Endodermal cell (in vitro differentiated cells): ENCODE data around the gene CAPN13. TPM values are rescaled to one million over a fixed set of nuclear protein-coding genes. Genes with fewer than 3 reads are reported as not detected.

Experiments used
- DNase-seq: peaks from one replicate; pipeline ENCODE4 v3.0.0-alpha.2; 2017
- H3K27ac ChIP-seq: 2 replicates; pipeline ENCODE4 v1.5.1; 2013; ENCODE audit warnings: mild to moderate bottlenecking, low read depth, low read length, moderate library complexity
- H3K27me3 ChIP-seq: 2 replicates; pipeline ENCODE4 v1.6.1; 2013; ENCODE audit warnings: mild to moderate bottlenecking, low read length, moderate library complexity; ENCODE audit not compliant: insufficient read depth, control insufficient read depth, poor library complexity, severe bottlenecking
- H3K36me3 ChIP-seq: 2 replicates; pipeline ENCODE4 v1.7.0; 2013; ENCODE audit warnings: mild to moderate bottlenecking, low read length, moderate library complexity; ENCODE audit not compliant: control insufficient read depth, insufficient read depth
- H3K4me1 ChIP-seq: one replicate; pipeline ENCODE4 v1.7.0; 2013; ENCODE audit warnings: low read length; ENCODE audit not compliant: control insufficient read depth, insufficient read depth
- H3K4me3 ChIP-seq: 2 replicates; pipeline ENCODE4 v1.5.1; 2013; ENCODE audit warnings: mild to moderate bottlenecking, low read length, moderate library complexity
- H3K9ac ChIP-seq: 2 replicates; pipeline ENCODE4 v1.6.1; 2013; ENCODE audit warnings: mild to moderate bottlenecking, low read length, moderate library complexity; ENCODE audit not compliant: poor library complexity, severe bottlenecking; ENCODE audit errors: extremely low read depth
- H3K9me3 ChIP-seq: 2 replicates; pipeline ENCODE4 v1.6.1; 2013; ENCODE audit warnings: mild to moderate bottlenecking, low read length, moderate library complexity; ENCODE audit not compliant: control insufficient read depth
- H3K27ac Mint-ChIP-seq: 2 replicates; pipeline ENCODE4 v1.8.0; 2020; ENCODE audit warnings: mixed read lengths
- H3K27me3 Mint-ChIP-seq: 2 replicates; pipeline ENCODE4 v1.8.0; 2021; ENCODE audit warnings: mild to moderate bottlenecking, mixed read lengths; ENCODE audit not compliant: insufficient read depth
- H3K36me3 Mint-ChIP-seq: 2 replicates; pipeline ENCODE4 v1.8.0; 2020; ENCODE audit warnings: low read depth, mixed read lengths
- H3K4me1 Mint-ChIP-seq: 2 replicates; pipeline ENCODE4 v1.8.0; 2020; ENCODE audit warnings: mixed read lengths
- H3K4me3 Mint-ChIP-seq: 2 replicates; pipeline ENCODE4 v1.8.0; 2020; ENCODE audit warnings: mild to moderate bottlenecking, moderate library complexity, mixed read lengths
- H3K9me3 Mint-ChIP-seq: 2 replicates; pipeline ENCODE4 v1.8.0; 2020; ENCODE audit warnings: mild to moderate bottlenecking, mixed read lengths
- CTCF ChIP-seq: fragments of 200-600 bp; sonication (generic); conservative IDR thresholded peaks from 2 replicates; pipeline ENCODE4 v1.5.0; 2021; ENCODE audit warnings: antibody characterized with exemption, mild to moderate bottlenecking
- WGBS, 2 experiments: methylation state at CpG; one replicate each; pipeline versions ENCODE4 v1.1.5 to v1.1.7; 2013; ENCODE audit warnings: missing lambda C conversion rate in 2 of 2, mixed read lengths in 1 of 2; ENCODE audit not compliant: insufficient coverage in 1 of 2, insufficient read length in 1 of 2; 5-methylcytosine and 5-hydroxymethylcytosine counted together
- total RNA-seq, 2 donors: library from RNA; stranded (reverse); fragmentation: NEBNext Ultra II Directional in 1 of 2; extraction: Animal tissue kit (Norgen Biotek cat#: 25700) in 1 of 2; gene quantifications; 2 replicates in 1 of 2; 3 replicates in 1 of 2; pipeline ENCODE4 v1.2.1, GENCODE V29; 2021

CAPN13 gene
- total RNA-seq, 2 donors from 2014 or later: 29.5 to 38.6 TPM

- Mint-ChIP-seq H3K36me3 (peaks cover 38% of the 10 kb centered on the region), H3K4me1 (no peaks in the 10 kb centered on the region), H3K27ac (no peak overlapping the region), H3K4me3 (no peak overlapping the region), H3K9me3 (no peaks in the 10 kb centered on the region), H3K27me3 (no peaks in the 10 kb centered on the region)
- peaks cover 6% of the 10 kb centered on the region for H3K36me3 ChIP-seq
- H3K9ac ChIP-seq: no peak overlapping the region
- no peak overlapping the region for H3K4me3 ChIP-seq
- no peaks in the 10 kb centered on the region for H3K27me3 ChIP-seq
- no peak for TF ChIP-seq CTCF
- WGBS, 2 experiments: 91 to 100% methylated on average over 4 to 7 of the region's 7 CpGs
- no peaks in the 10 kb centered on the region for H3K9me3 ChIP-seq
- peak; percentile 38 for DNase-seq
- peaks cover 3% of the 10 kb centered on the region for H3K4me1 ChIP-seq
- H3K27ac ChIP-seq: no peak overlapping the region
These were observed 31.4 kb downstream of the CAPN13 start for GRCh38 chr2:30775833-30776232.

GRCh38 chr2:30772021-30772705 is 35.1 kb downstream of the CAPN13 start:
- no peak overlapping the region for H3K27ac Mint-ChIP-seq
- WGBS, 2 experiments: 83 to 92% methylated on average over 3 of the region's 3 CpGs

GRCh38 chr2:30770816-30771576 is 36.2 kb downstream of the CAPN13 start:
- no peak overlapping the region for H3K9ac ChIP-seq
- no peak for TF ChIP-seq CTCF
- peaks cover 3% of the 10 kb centered on the region for H3K4me1 ChIP-seq
- DNase-seq: peak; percentile 26
- H3K9me3 ChIP-seq: no peaks in the 10 kb centered on the region
- no peak overlapping the region for H3K4me3 Mint-ChIP-seq
- no peaks in the 10 kb centered on the region for H3K36me3 ChIP-seq
- H3K4me1 Mint-ChIP-seq: peaks cover 2% of the 10 kb centered on the region
- H3K36me3 Mint-ChIP-seq: peaks cover 34% of the 10 kb centered on the region
- no peak overlapping the region for H3K4me3 ChIP-seq
- no peak overlapping the region for H3K27ac ChIP-seq
- no peak overlapping the region for H3K27ac Mint-ChIP-seq
- peaks cover 1% of the 10 kb centered on the region for H3K27me3 Mint-ChIP-seq
- H3K27me3 ChIP-seq: no peaks in the 10 kb centered on the region
- 92 to 95% methylated on average over 4 to 11 of the region's 11 CpGs for WGBS, 2 experiments
- no peaks in the 10 kb centered on the region for H3K9me3 Mint-ChIP-seq

More at GRCh38 chr2:30772021-30772705, 35.1 kb downstream of the CAPN13 start:
- H3K4me1 Mint-ChIP-seq: peaks cover 2% of the 10 kb centered on the region
- peak; percentile 44 for DNase-seq
- no peak overlapping the region for H3K27ac ChIP-seq
- H3K36me3 Mint-ChIP-seq: peaks cover 36% of the 10 kb centered on the region
- no peak overlapping the region for H3K4me3 Mint-ChIP-seq
- H3K9me3 Mint-ChIP-seq: no peaks in the 10 kb centered on the region
- H3K36me3 ChIP-seq: no peaks in the 10 kb centered on the region
- no peaks in the 10 kb centered on the region for H3K27me3 ChIP-seq
- no peak overlapping the region for H3K9ac ChIP-seq
- no peak for TF ChIP-seq CTCF
- no peak overlapping the region for H3K4me3 ChIP-seq
- no peaks in the 10 kb centered on the region for H3K27me3 Mint-ChIP-seq
- peaks cover 3% of the 10 kb centered on the region for H3K4me1 ChIP-seq
- H3K9me3 ChIP-seq: no peaks in the 10 kb centered on the region
